HEK293 (cell line): ENCODE results near the gene LDHAL6B.

Experiments used
- CTCF ChIA-PET: fragments of 350-600 bp; formaldehyde crosslinking; extraction: SDS; loops from one replicate; lab custom pipeline; 2021; ENCODE audit warnings: antibody characterized with exemption; lab: Yijun Ruan, JAX
- POLR2A ChIA-PET: fragments of 300-600 bp; formaldehyde crosslinking; extraction: SDS; loops from one replicate; lab custom pipeline; 2020; ENCODE audit warnings: antibody characterized with exemption, inconsistent platforms; lab: Yijun Ruan, JAX
- H3K27ac ChIP-seq: fragments of 200-500 bp; sonication (Bioruptor generic); 2 replicates; pipeline ENCODE4 v1.5.1; 2014; ENCODE audit warnings: low read depth, low read length, control low read depth, inconsistent platforms; ENCODE audit errors: extremely low read depth
- H3K36me3 ChIP-seq, 2 experiments: fragments of 200-500 bp in 1 of 2; sonication (Bioruptor generic) in 1 of 2; 1 replicate in 1 of 2; 2 replicates in 1 of 2; pipeline ENCODE4 v1.5.1; 2014 to 2017; ENCODE audit warnings: inconsistent platforms in 2 of 2, low read length in 2 of 2; ENCODE audit not compliant: control insufficient read depth in 2 of 2, insufficient read depth in 1 of 2
- H3K4me1 ChIP-seq: fragments of 200-500 bp; sonication (Bioruptor generic); 2 replicates; pipeline ENCODE4 v1.5.1; 2014; ENCODE audit warnings: mild to moderate bottlenecking, low read length, inconsistent platforms; ENCODE audit not compliant: control insufficient read depth, insufficient read depth
- H3K4me3 ChIP-seq: 2 replicates; pipeline ENCODE4 v1.5.1; 2011; ENCODE audit warnings: low read depth, mild to moderate bottlenecking, control low read depth, low read length, moderate library complexity
- H3K9me3 ChIP-seq: fragments of 200-500 bp; sonication (Bioruptor generic); 2 replicates; pipeline ENCODE4 v1.5.1; 2014; ENCODE audit warnings: low read depth, low read length, inconsistent platforms; ENCODE audit not compliant: control insufficient read depth, insufficient read depth
- HOXC10 ChIP-seq: sonication (generic); formaldehyde crosslinking; IDR thresholded peaks from 2 replicates; pipeline ENCODE4 v1.8.1; 2023; ENCODE audit warnings: mild to moderate bottlenecking, missing genetic modification reagents
- KLF8 ChIP-seq: fragments of 450-650 bp; formaldehyde crosslinking; IDR thresholded peaks from 2 replicates; pipeline ENCODE4 v1.5.1; 2016; ENCODE audit warnings: missing biosample characterization, missing genetic modification characterization
- OVOL3 ChIP-seq: fragments of 450-650 bp; formaldehyde crosslinking; IDR thresholded peaks from 2 replicates; pipeline ENCODE4 v1.5.1; 2016; ENCODE audit warnings: missing biosample characterization, missing genetic modification characterization
- TRIM28 ChIP-seq: IDR thresholded peaks from 2 replicates; pipeline ENCODE4 v1.6.1; 2011; ENCODE audit warnings: low read length, control low read depth, borderline replicate concordance
- ZBTB48 ChIP-seq: fragments of 450-650 bp; formaldehyde crosslinking; IDR thresholded peaks from 2 replicates; pipeline ENCODE4 v1.5.1; 2016; ENCODE audit warnings: missing biosample characterization, missing genetic modification characterization
- ZFP3 ChIP-seq: fragments of 450-650 bp; formaldehyde crosslinking; IDR thresholded peaks from 2 replicates; pipeline ENCODE4 v1.5.1; 2016; ENCODE audit warnings: low read depth, missing biosample characterization, missing genetic modification characterization
- ZNF140 ChIP-seq: fragments of 450-650 bp; formaldehyde crosslinking; IDR thresholded peaks from 2 replicates; pipeline ENCODE4 v1.5.1; 2016; ENCODE audit warnings: missing biosample characterization, missing genetic modification characterization
- ZNF221 ChIP-seq: fragments of 450-650 bp; formaldehyde crosslinking; IDR thresholded peaks from 2 replicates; pipeline ENCODE4 v1.5.1; 2017; ENCODE audit warnings: missing biosample characterization, missing genetic modification characterization, borderline replicate concordance
- ZNF423 ChIP-seq: fragments of 450-650 bp; formaldehyde crosslinking; IDR thresholded peaks from 2 replicates; pipeline ENCODE4 v1.5.1; 2016; ENCODE audit warnings: missing biosample characterization, missing genetic modification characterization
- ZNF48 ChIP-seq: fragments of 450-650 bp; formaldehyde crosslinking; IDR thresholded peaks from 2 replicates; pipeline ENCODE4 v1.5.1; 2016; ENCODE audit warnings: missing biosample characterization, missing genetic modification characterization
- ZNF501 ChIP-seq: fragments of 450-650 bp; formaldehyde crosslinking; IDR thresholded peaks from 2 replicates; pipeline ENCODE4 v1.5.1; 2016; ENCODE audit warnings: missing biosample characterization, missing genetic modification characterization
- ZNF529 ChIP-seq: fragments of 450-650 bp; formaldehyde crosslinking; IDR thresholded peaks from 2 replicates; pipeline ENCODE4 v1.5.1; 2017; ENCODE audit warnings: missing genetic modification characterization, missing biosample characterization; ENCODE audit not compliant: insufficient replicate concordance
- ZNF530 ChIP-seq: fragments of 450-650 bp; formaldehyde crosslinking; IDR thresholded peaks from 2 replicates; pipeline ENCODE4 v1.5.1; 2016; ENCODE audit warnings: low read depth, missing biosample characterization, missing genetic modification characterization
- ZNF621 ChIP-seq: fragments of 450-650 bp; formaldehyde crosslinking; IDR thresholded peaks from 2 replicates; pipeline ENCODE4 v1.5.1; 2017; ENCODE audit warnings: missing biosample characterization, missing genetic modification characterization
- ZSCAN30 ChIP-seq: fragments of 450-650 bp; IDR thresholded peaks from 2 replicates; pipeline ENCODE4 v1.5.1; 2018; ENCODE audit warnings: missing biosample characterization, mild to moderate bottlenecking, missing genetic modification characterization, moderate library complexity
- TF ChIP-seq, protein P1 (sequence below): fragments of 450-650 bp; formaldehyde crosslinking; IDR thresholded peaks from 2 replicates; pipeline ENCODE4 v1.5.1; 2017; ENCODE audit warnings: missing biosample characterization, mild to moderate bottlenecking, missing genetic modification characterization, moderate library complexity
- TF ChIP-seq, protein P2 (sequence below): fragments of 450-650 bp; formaldehyde crosslinking; conservative IDR thresholded peaks from 2 replicates; pipeline ENCODE4 v1.5.1; 2016; ENCODE audit warnings: low read depth, missing biosample characterization, missing genetic modification characterization
- TF ChIP-seq, protein P3 (sequence below): fragments of 450-650 bp; formaldehyde crosslinking; IDR thresholded peaks from 2 replicates; pipeline ENCODE4 v1.5.1; 2016; ENCODE audit warnings: missing biosample characterization, missing genetic modification characterization

The LDHAL6B gene

DNA sequence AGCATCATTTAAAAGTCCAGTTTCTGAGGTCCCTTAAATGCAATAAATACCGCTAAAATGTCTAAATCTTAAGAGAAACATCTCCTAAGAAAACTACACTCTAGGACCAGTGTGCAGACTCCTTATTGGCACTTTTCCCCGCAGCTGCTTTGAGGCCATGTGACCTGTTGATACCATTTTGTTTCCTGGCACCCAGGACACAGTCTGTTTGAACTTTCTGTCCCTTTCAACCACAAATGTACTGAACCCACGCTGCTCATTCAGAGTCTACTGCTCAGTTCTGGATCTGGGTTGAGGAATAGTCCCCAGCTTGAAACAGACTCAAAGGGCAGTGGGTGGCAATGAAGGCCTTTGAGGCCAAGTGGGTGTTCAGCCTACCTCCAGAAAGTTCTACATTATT, 17.1 kb downstream of the LDHAL6B start:
- Histone ChIP-seq H3K4me3 (no peak overlapping the region), H3K27ac (no peak overlapping the region), H3K9me3 (no peaks in the 10 kb centered on the region), H3K36me3 (peaks cover 0 to 11% of the 10 kb centered on the region in 2 experiments; a peak in 2 of 3 replicates), H3K4me1 (no peaks in the 10 kb centered on the region)
- TF ChIP-seq OVOL3 (tag by site-specific recombination) (no peak), ZNF423 (tag by site-specific recombination) (no peak), ZFP3 (tag by site-specific recombination) (no peak), ZNF621 (tag by site-specific recombination) (no peak), ZNF140 (no peak), ZNF501 (tag by site-specific recombination) (no peak)
- TF ChIP-seq, protein P1, sequence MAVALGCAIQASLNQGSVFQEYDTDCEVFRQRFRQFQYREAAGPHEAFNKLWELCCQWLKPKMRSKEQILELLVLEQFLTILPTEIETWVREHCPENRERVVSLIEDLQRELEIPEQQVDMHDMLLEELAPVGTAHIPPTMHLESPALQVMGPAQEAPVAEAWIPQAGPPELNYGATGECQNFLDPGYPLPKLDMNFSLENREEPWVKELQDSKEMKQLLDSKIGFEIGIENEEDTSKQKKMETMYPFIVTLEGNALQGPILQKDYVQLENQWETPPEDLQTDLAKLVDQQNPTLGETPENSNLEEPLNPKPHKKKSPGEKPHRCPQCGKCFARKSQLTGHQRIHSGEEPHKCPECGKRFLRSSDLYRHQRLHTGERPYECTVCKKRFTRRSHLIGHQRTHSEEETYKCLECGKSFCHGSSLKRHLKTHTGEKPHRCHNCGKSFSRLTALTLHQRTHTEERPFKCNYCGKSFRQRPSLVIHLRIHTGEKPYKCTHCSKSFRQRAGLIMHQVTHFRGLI (tag by site-specific recombination): no peak
- TF ChIP-seq, protein P2, sequence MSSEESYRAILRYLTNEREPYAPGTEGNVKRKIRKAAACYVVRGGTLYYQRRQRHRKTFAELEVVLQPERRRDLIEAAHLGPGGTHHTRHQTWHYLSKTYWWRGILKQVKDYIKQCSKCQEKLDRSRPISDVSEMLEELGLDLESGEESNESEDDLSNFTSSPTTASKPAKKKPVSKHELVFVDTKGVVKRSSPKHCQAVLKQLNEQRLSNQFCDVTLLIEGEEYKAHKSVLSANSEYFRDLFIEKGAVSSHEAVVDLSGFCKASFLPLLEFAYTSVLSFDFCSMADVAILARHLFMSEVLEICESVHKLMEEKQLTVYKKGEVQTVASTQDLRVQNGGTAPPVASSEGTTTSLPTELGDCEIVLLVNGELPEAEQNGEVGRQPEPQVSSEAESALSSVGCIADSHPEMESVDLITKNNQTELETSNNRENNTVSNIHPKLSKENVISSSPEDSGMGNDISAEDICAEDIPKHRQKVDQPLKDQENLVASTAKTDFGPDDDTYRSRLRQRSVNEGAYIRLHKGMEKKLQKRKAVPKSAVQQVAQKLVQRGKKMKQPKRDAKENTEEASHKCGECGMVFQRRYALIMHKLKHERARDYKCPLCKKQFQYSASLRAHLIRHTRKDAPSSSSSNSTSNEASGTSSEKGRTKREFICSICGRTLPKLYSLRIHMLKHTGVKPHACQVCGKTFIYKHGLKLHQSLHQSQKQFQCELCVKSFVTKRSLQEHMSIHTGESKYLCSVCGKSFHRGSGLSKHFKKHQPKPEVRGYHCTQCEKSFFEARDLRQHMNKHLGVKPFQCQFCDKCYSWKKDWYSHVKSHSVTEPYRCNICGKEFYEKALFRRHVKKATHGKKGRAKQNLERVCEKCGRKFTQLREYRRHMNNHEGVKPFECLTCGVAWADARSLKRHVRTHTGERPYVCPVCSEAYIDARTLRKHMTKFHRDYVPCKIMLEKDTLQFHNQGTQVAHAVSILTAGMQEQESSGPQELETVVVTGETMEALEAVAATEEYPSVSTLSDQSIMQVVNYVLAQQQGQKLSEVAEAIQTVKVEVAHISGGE: no peak
- POLR2A ChIA-PET: no interaction called here
- CTCF ChIA-PET: interaction anchor here (0.7 kb wide), 1 partner anchor 164 kb away, joined by 3 read pairs; no protein-coding TSS in a partner anchor

DNA sequence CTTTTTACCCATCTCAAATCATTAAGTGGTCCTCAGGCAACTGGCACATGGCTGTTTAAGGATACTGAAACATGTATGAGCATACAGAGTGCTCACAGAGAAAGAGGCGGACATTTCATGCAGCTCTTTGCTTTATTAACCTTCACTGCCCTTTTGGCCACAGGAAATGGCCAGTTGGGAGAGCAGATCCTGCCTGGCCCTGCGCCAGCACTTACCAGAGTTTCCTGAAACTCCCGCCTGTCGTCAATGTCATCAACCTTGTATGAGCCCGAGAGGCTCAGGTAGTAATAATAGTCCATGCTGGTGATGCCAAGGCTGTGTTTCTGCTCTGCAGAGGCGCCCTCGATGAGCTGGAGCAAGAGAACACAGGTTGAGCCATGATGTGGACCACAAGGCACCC, 17.8 kb downstream of the LDHAL6B start:
- TF ChIP-seq HOXC10 (no peak), ZNF529 (tag by site-specific recombination) (no peak), ZNF530 (tag by site-specific recombination) (no peak), ZBTB48 (tag by site-specific recombination) (no peak), ZNF48 (tag by site-specific recombination) (no peak), TRIM28 (no peak), ZSCAN30 (tag by site-specific recombination) (no peak), ZNF221 (tag by site-specific recombination) (no peak), KLF8 (tag by site-specific recombination) (no peak)
- Histone ChIP-seq H3K4me3 (no peak overlapping the region), H3K36me3 (peaks cover 0 to 11% of the 10 kb centered on the region in 2 experiments; a peak in 2 of 3 replicates), H3K9me3 (no peaks in the 10 kb centered on the region), H3K4me1 (no peaks in the 10 kb centered on the region), H3K27ac (no peak overlapping the region)
- ChIA-PET POLR2A (no interaction called here), CTCF (no interaction called here)

DNA sequence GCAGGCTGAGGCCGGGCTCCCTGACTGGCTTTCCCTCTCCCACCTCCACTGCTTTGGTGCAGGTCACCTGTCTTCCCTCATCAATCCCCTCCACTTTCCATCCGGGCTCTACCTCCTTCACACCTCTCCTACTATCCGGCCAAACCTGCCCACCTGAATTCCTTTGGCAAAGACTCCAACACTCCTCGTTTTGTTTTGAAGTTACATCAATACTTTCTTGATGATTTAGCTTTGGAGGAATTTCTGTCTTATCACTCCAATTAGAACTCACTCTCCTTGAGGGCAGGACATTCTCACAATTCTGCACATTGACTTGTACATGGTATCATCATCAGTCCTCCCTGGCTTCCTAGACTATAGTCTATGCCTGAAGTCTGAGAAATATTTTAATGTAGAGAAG, 20.4 kb downstream of the LDHAL6B start:
- TF ChIP-seq, protein P3, sequence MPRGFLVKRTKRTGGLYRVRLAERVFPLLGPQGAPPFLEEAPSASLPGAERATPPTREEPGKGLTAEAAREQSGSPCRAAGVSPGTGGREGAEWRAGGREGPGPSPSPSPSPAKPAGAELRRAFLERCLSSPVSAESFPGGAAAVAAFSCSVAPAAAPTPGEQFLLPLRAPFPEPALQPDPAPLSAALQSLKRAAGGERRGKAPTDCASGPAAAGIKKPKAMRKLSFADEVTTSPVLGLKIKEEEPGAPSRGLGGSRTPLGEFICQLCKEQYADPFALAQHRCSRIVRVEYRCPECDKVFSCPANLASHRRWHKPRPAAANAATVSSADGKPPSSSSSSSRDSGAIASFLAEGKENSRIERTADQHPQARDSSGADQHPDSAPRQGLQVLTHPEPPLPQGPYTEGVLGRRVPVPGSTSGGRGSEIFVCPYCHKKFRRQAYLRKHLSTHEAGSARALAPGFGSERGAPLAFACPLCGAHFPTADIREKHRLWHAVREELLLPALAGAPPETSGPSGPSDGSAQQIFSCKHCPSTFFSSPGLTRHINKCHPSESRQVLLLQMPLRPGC (tag by site-specific recombination): no peak
- Histone ChIP-seq H3K4me1 (no peaks in the 10 kb centered on the region), H3K27ac (no peak overlapping the region), H3K4me3 (no peak overlapping the region), H3K9me3 (no peaks in the 10 kb centered on the region), H3K36me3 (peaks cover 0 to 11% of the 10 kb centered on the region in 2 experiments; a peak in 1 of 3 replicates)
- POLR2A ChIA-PET: no interaction called here
- CTCF ChIA-PET: interaction anchor here (0.5 kb wide), 1 partner anchor 273 kb away, joined by 3 read pairs; no protein-coding TSS in a partner anchor
